Ovary (tissue), 3 donors: ENCODE results near the gene ARV1.

Experiments used
- CTCF ChIP-seq, 3 donors: fragments of 450-650 bp in 2 of 3; fragments of 200-600 bp in 1 of 3; IDR thresholded peaks; one replicate each; pipeline versions ENCODE4 v1.5.1 to v1.8.0; 2016 to 2022; ENCODE audit warnings: antibody characterized with exemption in 3 of 3, mild to moderate bottlenecking in 1 of 3
- EP300 ChIP-seq: sonication (generic); formaldehyde crosslinking; IDR thresholded peaks from one replicate; pipeline ENCODE4 v1.6.1; 2017; ENCODE audit warnings: antibody characterized with exemption
- donor health status: DM: no; HTN: no; CAD: no.

- TF ChIP-seq CTCF (IDR thresholded peaks at IDR 0.05) (no peak), EP300 (no peak)
These were observed 3.8 kb downstream of the ARV1 start for GRCh38 chr1:230982696-230983095.
